Activated T-helper 17 cell treated with anti-CD3 and anti-CD28 coated beads, Interleukin-2, amount 50 U/mL, for 72 hours (primary cell): Measurements from ENCODE around the gene ROBO3. TPM values are rescaled to one million over a fixed set of nuclear protein-coding genes. Genes with fewer than 3 reads are reported as not detected.
A peak's percentile ranks its signal among the peaks of the same experiment; 100 is the strongest.

ENCODE experiments used
- ATAC-seq: fragments of 150-1000 bp; cut with Tn5 transposase; replicated peaks from 2 replicates; pipeline ENCODE4 v1.10.0; 2021; ENCODE audit warnings: mild to moderate bottlenecking, moderate library complexity
- H3K27ac Mint-ChIP-seq: one replicate; pipeline ENCODE4 v1.8.0; 2022; ENCODE audit warnings: mixed read lengths
- H3K27me3 Mint-ChIP-seq: one replicate; pipeline ENCODE4 v1.8.0; 2022; ENCODE audit warnings: mixed read lengths
- H3K36me3 Mint-ChIP-seq: one replicate; pipeline ENCODE4 v1.8.0; 2022; ENCODE audit warnings: low read depth, mild to moderate bottlenecking, mixed read lengths
- H3K4me1 Mint-ChIP-seq: one replicate; pipeline ENCODE4 v1.8.0; 2022; ENCODE audit warnings: mixed read lengths
- H3K4me3 Mint-ChIP-seq: one replicate; pipeline ENCODE4 v1.8.0; 2022; ENCODE audit warnings: mild to moderate bottlenecking, mixed read lengths
- H3K9me3 Mint-ChIP-seq: one replicate; pipeline ENCODE4 v1.8.0; 2022; ENCODE audit warnings: mixed read lengths
- total RNA-seq, 2 donors: library from RNA; stranded (reverse); gene quantifications; one replicate each; pipeline ENCODE4 v1.2.3, GENCODE V29; 2022

Gene ROBO3
- total RNA-seq, 2 donors from 2014 or later = 8.1 TPM

GRCh38 chr11:124896821-124897391 is 31.7 kb downstream of the ROBO3 start:
- Mint-ChIP-seq H3K27ac (peak overlapping the region; percentile 31), H3K27me3 (peaks cover 14% of the 10 kb centered on the region), H3K36me3 (no peaks in the 10 kb centered on the region), H3K4me3 (no peak overlapping the region), H3K9me3 (no peaks in the 10 kb centered on the region), H3K4me1 (no peaks in the 10 kb centered on the region)
- no peak for ATAC-seq

- no peaks in the 10 kb centered on the region for H3K4me1 Mint-ChIP-seq
- no peak for ATAC-seq
- H3K36me3 Mint-ChIP-seq = no peaks in the 10 kb centered on the region
- H3K4me3 Mint-ChIP-seq = no peak within 1 kb of the TSS
- no peaks in the 10 kb centered on the region for H3K9me3 Mint-ChIP-seq
- H3K27ac Mint-ChIP-seq = peak within 1 kb of the TSS; percentile 31
- peaks cover 14% of the 10 kb centered on the region for H3K27me3 Mint-ChIP-seq
Measured at GRCh38 chr11:124897674-124898262, 32.5 kb downstream of the ROBO3 start, which contains the start of gene ROBO4. Gene ROBO4 (minus strand): TSS chr11:124897865. CDS start chr11:124897795, 70 bp downstream.

GRCh38 chr11:124898263-124898680 is 33.0 kb downstream of the ROBO3 start:
- no peaks in the 10 kb centered on the region for H3K36me3 Mint-ChIP-seq
- no peak overlapping the region for H3K4me3 Mint-ChIP-seq
- ATAC-seq = no peak
- H3K9me3 Mint-ChIP-seq = no peaks in the 10 kb centered on the region
- no peak overlapping the region for H3K27ac Mint-ChIP-seq
- peaks cover 18% of the 10 kb centered on the region for H3K27me3 Mint-ChIP-seq
- H3K4me1 Mint-ChIP-seq = no peaks in the 10 kb centered on the region

- no peak for ATAC-seq
- Mint-ChIP-seq H3K4me3 (no peak overlapping the region), H3K36me3 (no peaks in the 10 kb centered on the region), H3K4me1 (no peaks in the 10 kb centered on the region), H3K27me3 (peaks cover 19% of the 10 kb centered on the region), H3K27ac (no peak overlapping the region), H3K9me3 (no peaks in the 10 kb centered on the region)
Measured at GRCh38 chr11:124898711-124899110, 33.5 kb downstream of the ROBO3 start.

GRCh38 chr11:124899383-124900145 is 34.3 kb downstream of the ROBO3 start:
- no peaks in the 10 kb centered on the region for H3K36me3 Mint-ChIP-seq
- no peak overlapping the region for H3K4me3 Mint-ChIP-seq
- H3K27ac Mint-ChIP-seq = no peak overlapping the region
- no peak for ATAC-seq
- H3K9me3 Mint-ChIP-seq = no peaks in the 10 kb centered on the region
- H3K4me1 Mint-ChIP-seq = no peaks in the 10 kb centered on the region
- peaks cover 19% of the 10 kb centered on the region for H3K27me3 Mint-ChIP-seq

GRCh38 chr11:124900464-124900863 is 35.2 kb downstream of the ROBO3 start:
- H3K4me3 Mint-ChIP-seq = no peak overlapping the region
- no peaks in the 10 kb centered on the region for H3K9me3 Mint-ChIP-seq
- no peak for ATAC-seq
- H3K27me3 Mint-ChIP-seq = peaks cover 21% of the 10 kb centered on the region
- H3K27ac Mint-ChIP-seq = no peak overlapping the region
- no peaks in the 10 kb centered on the region for H3K36me3 Mint-ChIP-seq
- no peaks in the 10 kb centered on the region for H3K4me1 Mint-ChIP-seq

- no peaks in the 10 kb centered on the region for H3K4me1 Mint-ChIP-seq
- H3K36me3 Mint-ChIP-seq = no peaks in the 10 kb centered on the region
- H3K27me3 Mint-ChIP-seq = peaks cover 26% of the 10 kb centered on the region
- no peak overlapping the region for H3K27ac Mint-ChIP-seq
- no peak overlapping the region for H3K4me3 Mint-ChIP-seq
- H3K9me3 Mint-ChIP-seq = no peaks in the 10 kb centered on the region
- ATAC-seq = no peak
Measured at GRCh38 chr11:124902616-124903015, 37.4 kb downstream of the ROBO3 start.

- Mint-ChIP-seq H3K36me3 (no peaks in the 10 kb centered on the region), H3K27me3 (peaks cover 6% of the 10 kb centered on the region), H3K9me3 (peaks cover 7% of the 10 kb centered on the region), H3K4me3 (no peak overlapping the region), H3K27ac (no peak overlapping the region), H3K4me1 (no peaks in the 10 kb centered on the region)
- ATAC-seq = no peak
Measured at GRCh38 chr11:124915541-124916369, 50.5 kb downstream of the ROBO3 start.

GRCh38 chr11:124916370-124916710 is 51.1 kb downstream of the ROBO3 start:
- Mint-ChIP-seq H3K9me3 (peaks cover 7% of the 10 kb centered on the region), H3K4me1 (no peaks in the 10 kb centered on the region), H3K27me3 (peaks cover 6% of the 10 kb centered on the region), H3K27ac (no peak overlapping the region), H3K4me3 (no peak overlapping the region), H3K36me3 (no peaks in the 10 kb centered on the region)
- no peak for ATAC-seq

GRCh38 chr11:124917115-124917637 is 51.9 kb downstream of the ROBO3 start:
- H3K27me3 Mint-ChIP-seq = no peaks in the 10 kb centered on the region
- no peaks in the 10 kb centered on the region for H3K9me3 Mint-ChIP-seq
- no peak for ATAC-seq
- H3K4me3 Mint-ChIP-seq = no peak overlapping the region
- no peaks in the 10 kb centered on the region for H3K36me3 Mint-ChIP-seq
- no peaks in the 10 kb centered on the region for H3K4me1 Mint-ChIP-seq
- H3K27ac Mint-ChIP-seq = no peak overlapping the region

GRCh38 chr11:124918950-124919349 is 53.7 kb downstream of the ROBO3 start, which contains the start of gene HEPN1:
Gene HEPN1 (plus strand): TSS chr11:124919250.
- H3K4me1 Mint-ChIP-seq = no peaks in the 10 kb centered on the region
- H3K9me3 Mint-ChIP-seq = no peaks in the 10 kb centered on the region
- no peak for ATAC-seq
- H3K4me3 Mint-ChIP-seq = no peak within 1 kb of the TSS
- H3K27ac Mint-ChIP-seq = no peak within 1 kb of the TSS
- no peaks in the 10 kb centered on the region for H3K36me3 Mint-ChIP-seq
- no peaks in the 10 kb centered on the region for H3K27me3 Mint-ChIP-seq

GRCh38 chr11:124919898-124920297 is 54.7 kb downstream of the ROBO3 start:
- H3K9me3 Mint-ChIP-seq = no peaks in the 10 kb centered on the region
- no peaks in the 10 kb centered on the region for H3K27me3 Mint-ChIP-seq
- no peaks in the 10 kb centered on the region for H3K4me1 Mint-ChIP-seq
- no peak for ATAC-seq
- no peak overlapping the region for H3K27ac Mint-ChIP-seq
- H3K36me3 Mint-ChIP-seq = no peaks in the 10 kb centered on the region
- no peak overlapping the region for H3K4me3 Mint-ChIP-seq

- no peaks in the 10 kb centered on the region for H3K4me1 Mint-ChIP-seq
- no peaks in the 10 kb centered on the region for H3K36me3 Mint-ChIP-seq
- no peaks in the 10 kb centered on the region for H3K9me3 Mint-ChIP-seq
- peak overlapping the region; percentile 33 for H3K4me3 Mint-ChIP-seq
- no peak overlapping the region for H3K27ac Mint-ChIP-seq
- ATAC-seq = no peak
- no peaks in the 10 kb centered on the region for H3K27me3 Mint-ChIP-seq
Measured at GRCh38 chr11:124920356-124920755, 55.1 kb downstream of the ROBO3 start.

- Mint-ChIP-seq H3K9me3 (no peaks in the 10 kb centered on the region), H3K4me1 (no peaks in the 10 kb centered on the region), H3K27me3 (no peaks in the 10 kb centered on the region), H3K4me3 (peak overlapping the region; percentile 33), H3K36me3 (no peaks in the 10 kb centered on the region), H3K27ac (no peak overlapping the region)
- ATAC-seq = peak; percentile 76
Measured at GRCh38 chr11:124920870-124921609, 55.8 kb downstream of the ROBO3 start.
